H1 (cell line): ENCODE measurements around the gene PLA2G1B. TPM values are rescaled to one million over a fixed set of nuclear protein-coding genes. Genes with fewer than 3 reads are reported as not detected.

Experiments
- ASH2L ChIP-seq: fragments of 200-600, 300-600 bp; sonication (generic); IDR thresholded peaks from one replicate; pipeline ENCODE4 v1.7.1; 2017; ENCODE audit warnings: low read length
- BCL11A ChIP-seq, 2 experiments: IDR thresholded peaks; one replicate each; pipeline ENCODE4 v1.6.1; 2011; ENCODE audit warnings: low read depth in 2 of 2, low read length in 2 of 2, mild to moderate bottlenecking in 2 of 2
- EGR1 ChIP-seq: IDR thresholded peaks from 2 replicates; pipeline ENCODE4 v1.6.1; 2011; ENCODE audit warnings: low read depth, low read length, borderline replicate concordance
- EP300 ChIP-seq, 2 experiments: IDR thresholded peaks; 1 replicate in 1 of 2; 2 replicates in 1 of 2; pipeline ENCODE4 v1.6.1; 2011 to 2012; ENCODE audit warnings: low read depth in 2 of 2, low read length in 2 of 2, mild to moderate bottlenecking in 2 of 2, borderline replicate concordance in 1 of 2, inconsistent platforms in 1 of 2, moderate library complexity in 1 of 2
- FOSL1 ChIP-seq: IDR thresholded peaks from 2 replicates; pipeline ENCODE4 v1.6.1; 2011; ENCODE audit warnings: mild to moderate bottlenecking, low read depth, low read length, moderate library complexity; ENCODE audit not compliant: insufficient read depth
- JUN ChIP-seq: IDR thresholded peaks from 2 replicates; pipeline ENCODE4 v1.6.1; 2011; ENCODE audit warnings: low read depth, mild to moderate bottlenecking, improper control_type of control experiment, low read length
- KDM1A ChIP-seq: fragments of 200-600, 300-600 bp; sonication (generic); IDR thresholded peaks from 2 replicates; pipeline ENCODE4 v1.7.1; 2016; ENCODE audit warnings: mild to moderate bottlenecking, low read length, borderline replicate concordance
- KDM5A ChIP-seq: fragments of 200-600 bp; IDR thresholded peaks from 2 replicates; pipeline ENCODE4 v1.7.1; 2012; ENCODE audit warnings: mild to moderate bottlenecking, low read length, inconsistent platforms, mixed read lengths
- POLR2AphosphoS5 ChIP-seq: IDR thresholded peaks from 2 replicates; pipeline ENCODE4 v1.6.1; 2011; ENCODE audit warnings: low read depth, low read length
- RFX5 ChIP-seq: IDR thresholded peaks from 2 replicates; pipeline ENCODE4 v1.6.1; 2011; ENCODE audit warnings: low read depth, low read length, improper control_type of control experiment, borderline replicate concordance
- RXRA ChIP-seq: IDR thresholded peaks from 2 replicates; pipeline ENCODE4 v1.6.1; 2011; ENCODE audit warnings: low read depth, mild to moderate bottlenecking, low read length, moderate library complexity; ENCODE audit not compliant: insufficient read depth
- SIN3A ChIP-seq, 2 experiments: IDR thresholded peaks in 1 of 2; conservative IDR thresholded peaks in 1 of 2; 2 replicates each; pipeline ENCODE4 v1.6.1; 2011 to 2012; ENCODE audit warnings: low read length in 2 of 2, improper control_type of control experiment in 1 of 2, low read depth in 1 of 2, mild to moderate bottlenecking in 1 of 2
- SP2 ChIP-seq: IDR thresholded peaks from 2 replicates; pipeline ENCODE4 v1.6.1; 2012; ENCODE audit warnings: mild to moderate bottlenecking, low read length, inconsistent platforms
- SP4 ChIP-seq: IDR thresholded peaks from 2 replicates; pipeline ENCODE4 v1.6.1; 2012; ENCODE audit warnings: low read length, inconsistent platforms
- TAF1 ChIP-seq: IDR thresholded peaks from 2 replicates; pipeline ENCODE4 v1.6.1; 2011; ENCODE audit warnings: mild to moderate bottlenecking, low read depth, low read length
- ZNF274 ChIP-seq: IDR thresholded peaks from 2 replicates; pipeline ENCODE4 v1.7.0; 2012; ENCODE audit warnings: low read length, borderline replicate concordance; ENCODE audit errors: extremely low read depth
- polyA plus RNA-seq, 7 experiments: library from polyadenylated mRNA; depleted of rRNA in 3 of 7; stranded (reverse) in 5 of 7; unstranded in 2 of 7; fragments of >200 nt in 5 of 7; fragments of 200-250 nt in 2 of 7; gene quantifications; 1 replicate in 5 of 7; 2 replicates in 1 of 7; 4 replicates in 1 of 7; pipeline versions ENCODE4 v1.2.1 to v1.2.3, GENCODE V29; 2011 to 2013; ENCODE audit warnings: missing spikeins in 2 of 7, mixed read lengths in 2 of 7
- total RNA-seq: library from RNA; stranded (reverse); fragmentation: NEBNext Ultra II Directional; extraction: Animal tissue kit (Norgen Biotek cat#: 25700); gene quantifications from 2 replicates; pipeline ENCODE4 v1.2.1, GENCODE V29; 2021
- TF ChIP-seq, protein P1 (sequence below): IDR thresholded peaks from 2 replicates; pipeline ENCODE4 v1.6.1; 2011; ENCODE audit warnings: low read length, improper control_type of control experiment
- TF ChIP-seq, protein P2 (sequence below), 3 experiments: IDR thresholded peaks; 1 replicate in 2 of 3; 2 replicates in 1 of 3; pipeline versions ENCODE4 v1.5.1 to v1.6.1; 2011; ENCODE audit warnings: low read length in 3 of 3, mild to moderate bottlenecking in 3 of 3, inconsistent platforms in 2 of 3, low read depth in 1 of 3, moderate library complexity in 1 of 3; ENCODE audit not compliant: insufficient read depth in 1 of 3; ENCODE audit errors: control extremely low read depth in 1 of 3

Gene PLA2G1B
- total and polyA plus RNA-seq, 2 of the 8 experiments (the other 6 are each of a cell fraction or from before 2014, with no cell fraction given) = not detected

DNA sequence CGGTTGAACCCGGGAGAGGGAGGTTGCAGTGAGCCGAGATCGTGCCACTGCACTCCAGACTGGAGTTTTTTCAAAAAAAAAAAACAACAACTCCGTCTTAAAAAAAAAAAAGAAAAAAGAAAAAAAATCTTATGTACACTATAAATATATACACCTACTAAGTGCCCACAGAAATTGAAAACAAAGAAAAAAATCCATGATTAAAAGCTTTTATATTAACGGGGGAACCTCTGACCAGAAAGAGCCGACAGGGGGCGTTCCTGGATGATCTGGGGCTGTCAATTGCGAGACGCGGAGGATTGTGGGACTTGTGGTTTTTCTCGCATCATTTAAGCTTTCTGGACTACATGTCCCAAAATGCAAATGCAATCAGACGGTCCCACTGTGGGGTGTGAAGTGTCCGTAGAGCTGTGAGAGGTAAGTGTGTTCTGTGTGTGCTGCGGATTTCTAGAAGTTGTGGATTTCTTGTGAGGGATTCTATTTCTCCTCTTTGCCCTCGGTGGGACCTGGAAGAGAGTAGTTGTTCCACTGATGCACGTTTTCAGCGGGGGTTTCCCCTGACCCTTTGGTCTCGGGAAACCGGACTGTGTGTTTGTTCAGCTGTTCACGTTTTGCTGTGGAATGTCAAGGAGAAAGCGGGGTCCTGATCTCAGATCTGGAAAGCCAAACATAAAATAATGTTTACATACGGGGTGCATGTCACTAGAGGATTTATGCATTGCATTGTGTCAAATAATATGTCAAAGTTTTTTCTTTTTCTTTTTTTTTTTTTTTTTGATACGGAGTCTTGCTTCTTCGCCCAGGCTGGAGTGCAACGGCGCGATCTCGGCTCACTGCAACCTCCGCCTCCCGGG lies 25.4 kb downstream of the PLA2G1B start, which contains the start of gene SIRT4 (continued):
- TF ChIP-seq EP300 (IDR thresholded peaks at IDR 0.05; ENCODE audit: borderline replicate concordance in 1 of 2, low read depth in 2 of 2, low read length in 2 of 2) (peak in 1 of 2 experiments; percentile 88; a peak in 1 of 3 replicates), KDM5A (no peak), ASH2L (peak; percentile 44), POLR2AphosphoS5 (no peak), SP2 (no peak), SP4 (0 out of 2 replicates have a peak, but pooled peaks have one; percentile 50), EGR1 (no peak), ZNF274 (no peak), KDM1A (no peak), RXRA (no peak), RFX5 (no peak), TAF1 (0 out of 2 replicates have a peak, but pooled peaks have one; percentile 34), JUN (no peak), BCL11A (IDR thresholded peaks at IDR 0.05; ENCODE audit: low read depth in 2 of 2, low read length in 2 of 2) (no peak), FOSL1 (no peak), SIN3A (conservative IDR thresholded peaks at IDR 0.05 in 1 of 2, IDR thresholded peaks at IDR 0.05 in 1 of 2; ENCODE audit: low read depth in 1 of 2, low read length in 2 of 2) (peak; percentile 82 to 90; a peak in 3 of 4 replicates)
- TF ChIP-seq, protein P1, sequence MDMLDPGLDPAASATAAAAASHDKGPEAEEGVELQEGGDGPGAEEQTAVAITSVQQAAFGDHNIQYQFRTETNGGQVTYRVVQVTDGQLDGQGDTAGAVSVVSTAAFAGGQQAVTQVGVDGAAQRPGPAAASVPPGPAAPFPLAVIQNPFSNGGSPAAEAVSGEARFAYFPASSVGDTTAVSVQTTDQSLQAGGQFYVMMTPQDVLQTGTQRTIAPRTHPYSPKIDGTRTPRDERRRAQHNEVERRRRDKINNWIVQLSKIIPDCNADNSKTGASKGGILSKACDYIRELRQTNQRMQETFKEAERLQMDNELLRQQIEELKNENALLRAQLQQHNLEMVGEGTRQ = no peak
- TF ChIP-seq, protein P2, sequence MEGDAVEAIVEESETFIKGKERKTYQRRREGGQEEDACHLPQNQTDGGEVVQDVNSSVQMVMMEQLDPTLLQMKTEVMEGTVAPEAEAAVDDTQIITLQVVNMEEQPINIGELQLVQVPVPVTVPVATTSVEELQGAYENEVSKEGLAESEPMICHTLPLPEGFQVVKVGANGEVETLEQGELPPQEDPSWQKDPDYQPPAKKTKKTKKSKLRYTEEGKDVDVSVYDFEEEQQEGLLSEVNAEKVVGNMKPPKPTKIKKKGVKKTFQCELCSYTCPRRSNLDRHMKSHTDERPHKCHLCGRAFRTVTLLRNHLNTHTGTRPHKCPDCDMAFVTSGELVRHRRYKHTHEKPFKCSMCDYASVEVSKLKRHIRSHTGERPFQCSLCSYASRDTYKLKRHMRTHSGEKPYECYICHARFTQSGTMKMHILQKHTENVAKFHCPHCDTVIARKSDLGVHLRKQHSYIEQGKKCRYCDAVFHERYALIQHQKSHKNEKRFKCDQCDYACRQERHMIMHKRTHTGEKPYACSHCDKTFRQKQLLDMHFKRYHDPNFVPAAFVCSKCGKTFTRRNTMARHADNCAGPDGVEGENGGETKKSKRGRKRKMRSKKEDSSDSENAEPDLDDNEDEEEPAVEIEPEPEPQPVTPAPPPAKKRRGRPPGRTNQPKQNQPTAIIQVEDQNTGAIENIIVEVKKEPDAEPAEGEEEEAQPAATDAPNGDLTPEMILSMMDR (IDR thresholded peaks at IDR 0.05; ENCODE audit: control extremely low read depth in 1 of 3, insufficient read depth in 1 of 3, low read depth in 1 of 3, low read length in 3 of 3) = peak; percentile 68 to 81 (median 69)
